ENCODE data around the gene LGALS7. TPM values are rescaled to one million over a fixed set of nuclear protein-coding genes. Genes with fewer than 3 reads are reported as not detected.
"Not testable (repeated sequence)": the region's sequence is repeated elsewhere in the genome, so short reads cannot be mapped to it uniquely, and the experiment has no call there.

The LGALS7 gene
- total RNA-seq, 1 experiment from 2014 or later = 1.1 TPM

GRCh38 chr19:38795549-38795948, 22.2 kb upstream of the LGALS7 start:
- ChIA-PET POLR2A (no interaction called here), CTCF (no interaction called here)
- H3K36me3 Mint-ChIP-seq (ENCODE audit: insufficient read depth, unreplicated experiment) = no peaks in the 10 kb centered on the region
- intact Hi-C loops (cut with micrococcal nuclease) = loop anchor here (5.0 kb wide), 1 partner anchor 37 kb away; the partner anchor contains the start of gene ECH1
- H3K27me3 Mint-ChIP-seq (ENCODE audit: insufficient read depth, unreplicated experiment) = no peaks in the 10 kb centered on the region
- no peak for DNase-seq (ENCODE audit: unreplicated experiment)
- H3K4me3 Mint-ChIP-seq (ENCODE audit: unreplicated experiment) = no peak overlapping the region
- no TSS peak for BruUV-seq (replicated peaks)
- peaks cover 13% of the 10 kb centered on the region for H3K4me1 Mint-ChIP-seq (ENCODE audit: insufficient read depth, unreplicated experiment)
- TF ChIP-seq, protein P1, sequence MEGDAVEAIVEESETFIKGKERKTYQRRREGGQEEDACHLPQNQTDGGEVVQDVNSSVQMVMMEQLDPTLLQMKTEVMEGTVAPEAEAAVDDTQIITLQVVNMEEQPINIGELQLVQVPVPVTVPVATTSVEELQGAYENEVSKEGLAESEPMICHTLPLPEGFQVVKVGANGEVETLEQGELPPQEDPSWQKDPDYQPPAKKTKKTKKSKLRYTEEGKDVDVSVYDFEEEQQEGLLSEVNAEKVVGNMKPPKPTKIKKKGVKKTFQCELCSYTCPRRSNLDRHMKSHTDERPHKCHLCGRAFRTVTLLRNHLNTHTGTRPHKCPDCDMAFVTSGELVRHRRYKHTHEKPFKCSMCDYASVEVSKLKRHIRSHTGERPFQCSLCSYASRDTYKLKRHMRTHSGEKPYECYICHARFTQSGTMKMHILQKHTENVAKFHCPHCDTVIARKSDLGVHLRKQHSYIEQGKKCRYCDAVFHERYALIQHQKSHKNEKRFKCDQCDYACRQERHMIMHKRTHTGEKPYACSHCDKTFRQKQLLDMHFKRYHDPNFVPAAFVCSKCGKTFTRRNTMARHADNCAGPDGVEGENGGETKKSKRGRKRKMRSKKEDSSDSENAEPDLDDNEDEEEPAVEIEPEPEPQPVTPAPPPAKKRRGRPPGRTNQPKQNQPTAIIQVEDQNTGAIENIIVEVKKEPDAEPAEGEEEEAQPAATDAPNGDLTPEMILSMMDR (IDR thresholded peaks at IDR 0.05; ENCODE audit: unreplicated experiment) = no peak
- no peak overlapping the region for H3K27ac Mint-ChIP-seq (ENCODE audit: low read depth, unreplicated experiment)
- H3K9me3 Mint-ChIP-seq (ENCODE audit: unreplicated experiment) = no peaks in the 10 kb centered on the region

- Mint-ChIP-seq H3K36me3 (ENCODE audit: insufficient read depth, unreplicated experiment) (no peaks in the 10 kb centered on the region), H3K9me3 (ENCODE audit: unreplicated experiment) (no peaks in the 10 kb centered on the region), H3K27ac (ENCODE audit: low read depth, unreplicated experiment) (peak overlapping the region; percentile 72), H3K4me1 (ENCODE audit: insufficient read depth, unreplicated experiment) (peaks cover 8% of the 10 kb centered on the region), H3K27me3 (ENCODE audit: insufficient read depth, unreplicated experiment) (no peaks in the 10 kb centered on the region), H3K4me3 (ENCODE audit: unreplicated experiment) (no peak overlapping the region)
- TF ChIP-seq, protein P1 (IDR thresholded peaks at IDR 0.05; ENCODE audit: unreplicated experiment) = no peak
- ChIA-PET POLR2A (interaction anchor here (0.6 to 3.2 kb wide), 9 partner anchors 11 to 761 kb away, joined by 3 to 18 read pairs (median 6); partner anchors contain the start of genes ECH1 and LGALS7), CTCF (interaction anchor here (0.7 to 1.9 kb wide), 2 partner anchors 18 to 106 kb away, joined by 3 to 7 read pairs; no protein-coding TSS in a partner anchor)
- intact Hi-C loops (cut with micrococcal nuclease) = no loop called here
- no TSS peak for BruUV-seq (replicated peaks)
- no peak for DNase-seq (ENCODE audit: unreplicated experiment)
Observed at GRCh38 chr19:38793671-38794070, 20.4 kb upstream of the LGALS7 start.

GRCh38 chr19:38793177-38793576, 19.9 kb upstream of the LGALS7 start:
- H3K4me1 Mint-ChIP-seq (ENCODE audit: insufficient read depth, unreplicated experiment) = peaks cover 12% of the 10 kb centered on the region
- no peaks in the 10 kb centered on the region for H3K36me3 Mint-ChIP-seq (ENCODE audit: insufficient read depth, unreplicated experiment)
- peak; percentile 87 for DNase-seq (ENCODE audit: unreplicated experiment)
- intact Hi-C loops (cut with micrococcal nuclease) = no loop called here
- H3K27me3 Mint-ChIP-seq (ENCODE audit: insufficient read depth, unreplicated experiment) = no peaks in the 10 kb centered on the region
- BruUV-seq (replicated peaks) = no TSS peak
- CTCF ChIA-PET = interaction anchor here (0.6 to 1.9 kb wide), 3 partner anchors 18 to 106 kb away, joined by 3 to 7 read pairs (median 3); no protein-coding TSS in a partner anchor
- H3K4me3 Mint-ChIP-seq (ENCODE audit: unreplicated experiment) = peak overlapping the region; percentile 24
- H3K27ac Mint-ChIP-seq (ENCODE audit: low read depth, unreplicated experiment) = peak overlapping the region; percentile 72
- TF ChIP-seq, protein P1 (IDR thresholded peaks at IDR 0.05; ENCODE audit: unreplicated experiment) = no peak
- H3K9me3 Mint-ChIP-seq (ENCODE audit: unreplicated experiment) = no peaks in the 10 kb centered on the region
- POLR2A ChIA-PET = interaction anchor here (0.9 to 3.2 kb wide), 7 partner anchors 10 to 102 kb away, joined by 3 to 18 read pairs (median 6); partner anchors contain the start of genes ECH1 and LGALS7

DNA sequence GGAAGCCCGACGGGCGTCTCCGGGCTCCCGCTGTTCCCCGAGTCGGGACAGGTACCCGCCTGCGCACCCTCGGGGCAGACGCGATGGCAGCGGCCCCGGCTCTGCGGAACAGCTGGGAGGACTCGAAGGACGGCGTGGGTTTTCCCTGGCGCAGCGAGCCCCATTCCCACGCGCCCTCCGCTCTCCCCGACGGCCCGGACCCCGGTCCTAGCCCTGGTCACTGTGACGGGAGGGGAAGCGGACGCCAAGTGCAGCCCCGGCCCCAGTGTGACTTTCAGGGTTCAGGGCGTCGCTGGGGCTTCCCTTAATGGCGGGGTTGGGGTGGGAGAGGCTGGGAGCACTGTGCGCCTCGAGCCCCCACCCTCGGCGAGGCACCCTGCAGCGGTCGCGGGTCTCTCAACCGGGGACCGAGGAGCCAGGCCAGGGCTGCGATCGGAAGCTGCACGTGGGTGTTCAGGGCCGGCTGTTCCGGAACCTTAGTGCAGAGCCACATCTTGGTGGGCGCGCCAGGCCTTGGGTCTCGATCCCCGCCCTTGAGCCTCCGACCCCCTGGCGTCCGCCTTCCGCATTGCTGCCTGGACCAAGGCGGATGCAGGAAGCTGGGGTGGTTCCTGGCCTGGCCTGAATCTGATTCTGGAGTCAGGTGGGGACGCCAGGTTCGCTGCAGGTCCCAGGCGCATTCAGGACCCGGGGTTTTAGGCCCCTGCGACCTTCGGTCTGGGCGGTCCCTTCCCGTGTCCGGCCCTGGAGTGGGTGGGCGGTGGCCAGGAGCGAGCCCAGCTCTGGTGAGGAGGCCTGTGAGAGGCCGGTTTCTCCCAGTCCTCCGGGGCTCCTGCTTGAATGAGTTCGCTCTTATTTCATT, 19.2 kb upstream of the LGALS7 start:
- BruUV-seq (replicated peaks) = no TSS peak
- Mint-ChIP-seq H3K36me3 (ENCODE audit: insufficient read depth, unreplicated experiment) (no peaks in the 10 kb centered on the region), H3K27me3 (ENCODE audit: insufficient read depth, unreplicated experiment) (no peaks in the 10 kb centered on the region), H3K27ac (ENCODE audit: low read depth, unreplicated experiment) (peak overlapping the region; percentile 72), H3K4me3 (ENCODE audit: unreplicated experiment) (peak overlapping the region; percentile 24), H3K4me1 (ENCODE audit: insufficient read depth, unreplicated experiment) (peaks cover 12% of the 10 kb centered on the region), H3K9me3 (ENCODE audit: unreplicated experiment) (no peaks in the 10 kb centered on the region)
- POLR2A ChIA-PET = interaction anchor here (0.6 to 3.2 kb wide), 8 partner anchors 9 to 144 kb away, joined by 3 to 18 read pairs (median 6); partner anchors contain the start of genes ECH1 and LGALS7
- no peak for DNase-seq (ENCODE audit: unreplicated experiment)
- TF ChIP-seq, protein P1 (IDR thresholded peaks at IDR 0.05; ENCODE audit: unreplicated experiment) = no peak
- intact Hi-C loops (cut with micrococcal nuclease) = no loop called here
- CTCF ChIA-PET = interaction anchor here (0.6 to 1.9 kb wide), 3 partner anchors 17 to 105 kb away, joined by 3 to 7 read pairs (median 3); no protein-coding TSS in a partner anchor

- H3K4me3 Mint-ChIP-seq (ENCODE audit: unreplicated experiment); H3K9me3 Mint-ChIP-seq (ENCODE audit: unreplicated experiment); DNase-seq (ENCODE audit: unreplicated experiment); H3K27ac Mint-ChIP-seq (ENCODE audit: low read depth, unreplicated experiment); H3K27me3 Mint-ChIP-seq (ENCODE audit: insufficient read depth, unreplicated experiment); H3K36me3 Mint-ChIP-seq (ENCODE audit: insufficient read depth, unreplicated experiment); intact Hi-C loops (cut with micrococcal nuclease); CTCF ChIA-PET; BruUV-seq (replicated peaks): not testable (repeated sequence)
- POLR2A ChIA-PET = interaction anchor here (3.2 kb wide), 1 partner anchor 17 kb away, joined by 18 read pairs; the partner anchor contains the start of gene LGALS7
- H3K4me1 Mint-ChIP-seq (ENCODE audit: insufficient read depth, unreplicated experiment) = peaks cover 19% of the 10 kb centered on the region
Observed at GRCh38 chr19:38791451-38792064, 18.2 kb upstream of the LGALS7 start.
